ENCODE measurements around the gene GNPTG.

Gene GNPTG

GRCh38 chr16:1377406-1378010, 25.8 kb downstream of the GNPTG start:
- Histone ChIP-seq H3K9me3 (ENCODE audit: control insufficient read depth, low read length) (no peaks in the 10 kb centered on the region), H3K79me2 (peaks cover 10% of the 10 kb centered on the region), H3K4me3 (ENCODE audit: low read depth, low read length) (no peak overlapping the region), H3K27ac (no peak overlapping the region), H3K4me2 (ENCODE audit: low read length) (no peak overlapping the region), H3K4me1 (no peaks in the 10 kb centered on the region), H3K36me3 (ENCODE audit: control insufficient read depth, insufficient read depth, low read length) (no peaks in the 10 kb centered on the region), H3K27me3 (ENCODE audit: control insufficient read depth, insufficient read depth, low read length) (no peaks in the 10 kb centered on the region), H2AFZ (no peak overlapping the region), H3K9ac (no peak overlapping the region)
- TF ChIP-seq CTCF (IDR thresholded peaks at IDR 0.05): no peak

DNA sequence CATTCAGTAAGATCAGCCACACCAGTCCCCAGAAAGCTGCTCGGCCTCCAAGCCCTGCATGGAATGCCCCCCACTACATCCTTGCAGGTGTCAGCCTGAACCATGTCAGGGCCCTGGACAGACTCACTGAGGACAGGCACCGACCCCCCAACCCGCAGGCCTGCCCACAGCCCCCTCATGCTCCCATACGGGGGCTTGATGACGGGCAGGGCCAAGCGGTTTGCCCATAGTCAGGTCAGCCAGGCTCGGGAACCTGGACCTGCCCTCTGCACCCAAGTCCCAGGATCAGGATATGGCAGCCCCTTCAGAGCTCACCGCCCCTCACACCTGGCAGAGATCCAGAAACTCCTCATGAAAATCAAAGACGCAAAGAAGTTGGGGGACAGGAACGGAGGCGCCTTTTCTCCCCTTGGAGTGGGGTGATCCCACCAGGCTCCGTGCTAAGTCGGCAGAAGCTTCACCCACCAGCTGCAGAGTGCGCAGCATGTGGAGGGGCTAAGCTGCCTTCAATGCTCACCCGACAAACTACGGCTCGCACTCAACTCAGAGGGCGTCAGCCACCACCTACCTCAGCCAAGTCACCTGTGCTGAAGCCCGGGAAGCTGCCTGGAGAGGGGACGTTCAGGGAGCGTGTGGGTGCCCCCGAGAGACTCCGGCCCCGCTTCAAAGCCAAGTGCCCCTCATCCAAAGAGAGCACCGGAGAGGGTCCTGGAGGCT, 26.5 kb downstream of the GNPTG start:
- Histone ChIP-seq H3K4me3 (ENCODE audit: low read depth, low read length) (no peak overlapping the region), H3K9me3 (ENCODE audit: control insufficient read depth, low read length) (no peaks in the 10 kb centered on the region), H3K4me1 (no peaks in the 10 kb centered on the region), H2AFZ (no peak overlapping the region), H3K36me3 (ENCODE audit: control insufficient read depth, insufficient read depth, low read length) (no peaks in the 10 kb centered on the region), H3K9ac (no peak overlapping the region), H3K4me2 (ENCODE audit: low read length) (no peak overlapping the region), H3K27me3 (ENCODE audit: control insufficient read depth, insufficient read depth, low read length) (no peaks in the 10 kb centered on the region), H3K27ac (no peak overlapping the region), H3K79me2 (peaks cover 10% of the 10 kb centered on the region)
- no peak for TF ChIP-seq CTCF (IDR thresholded peaks at IDR 0.05)

DNA sequence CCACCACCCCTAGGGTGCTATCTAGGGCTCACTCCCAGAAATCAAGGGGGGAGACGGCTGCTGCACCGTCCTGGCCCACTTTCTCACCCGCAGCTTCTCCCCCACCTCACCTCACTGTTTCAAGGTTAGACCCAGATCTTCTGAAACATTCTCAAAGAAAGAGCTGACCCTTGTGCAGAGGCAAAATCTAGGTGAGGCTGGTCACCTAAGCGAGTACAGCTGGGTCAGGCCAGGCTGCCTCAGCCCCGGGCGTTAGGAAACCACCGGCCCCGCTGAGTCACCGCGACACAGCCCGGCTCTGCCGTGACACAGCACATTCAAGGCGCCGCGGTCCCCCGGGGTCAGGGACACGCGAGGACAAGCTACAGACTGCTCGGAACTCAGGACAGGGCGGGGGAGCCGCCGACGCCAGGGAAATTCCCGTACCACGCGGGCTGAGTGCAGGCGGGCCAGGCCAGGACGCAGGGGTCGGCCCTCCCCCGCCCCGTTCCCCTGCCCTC, 27.1 kb downstream of the GNPTG start:
- Histone ChIP-seq H3K9me3 (ENCODE audit: control insufficient read depth, low read length) (no peaks in the 10 kb centered on the region), H2AFZ (no peak overlapping the region), H3K4me2 (ENCODE audit: low read length) (peak overlapping the region; percentile 82), H3K27me3 (ENCODE audit: control insufficient read depth, insufficient read depth, low read length) (no peaks in the 10 kb centered on the region), H3K4me3 (ENCODE audit: low read depth, low read length) (no peak overlapping the region), H3K9ac (no peak overlapping the region), H3K79me2 (peaks cover 10% of the 10 kb centered on the region), H3K36me3 (ENCODE audit: control insufficient read depth, insufficient read depth, low read length) (no peaks in the 10 kb centered on the region), H3K27ac (no peak overlapping the region), H3K4me1 (no peaks in the 10 kb centered on the region)
- no peak for TF ChIP-seq CTCF (IDR thresholded peaks at IDR 0.05)

DNA sequence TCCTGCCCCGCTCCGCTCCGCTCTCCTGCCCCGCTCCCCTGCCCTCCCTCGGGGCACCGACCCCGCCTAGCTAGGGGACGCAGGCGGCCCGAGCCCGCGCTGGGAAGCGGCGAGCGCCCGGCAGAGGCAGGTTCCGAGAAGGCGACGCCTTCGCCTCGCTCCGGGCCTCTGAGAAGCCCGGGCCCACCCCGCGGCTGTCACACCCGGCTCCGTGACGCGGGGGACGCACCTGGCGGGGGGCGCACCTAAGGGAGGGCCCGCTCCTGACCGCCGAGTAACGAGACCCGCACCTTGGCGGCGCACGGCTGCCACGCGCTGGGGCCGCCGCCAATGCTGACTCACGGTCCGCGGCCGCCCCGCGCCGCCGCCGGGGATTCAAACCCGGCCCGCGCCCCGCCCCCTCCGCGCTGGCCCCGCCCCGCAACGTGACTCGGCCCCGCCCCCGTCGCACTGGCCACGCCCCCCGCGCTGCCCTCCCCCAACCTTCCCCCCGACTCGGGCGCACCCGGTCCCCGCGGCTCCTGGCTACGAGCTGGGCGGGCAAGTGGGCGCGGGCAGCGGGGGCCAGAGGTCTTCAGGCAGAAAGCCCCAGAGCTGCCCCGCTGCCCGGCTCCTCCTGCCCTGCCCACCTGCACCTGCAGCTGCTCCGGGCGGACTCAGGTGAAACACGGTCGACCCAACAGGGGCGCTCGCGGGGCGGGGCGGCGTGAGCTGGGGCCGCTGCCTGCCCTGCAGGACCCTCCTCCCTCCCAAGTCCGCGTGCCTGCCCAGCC, 27.8 kb downstream of the GNPTG start:
- TF ChIP-seq CTCF (IDR thresholded peaks at IDR 0.05): no peak
- no peaks in the 10 kb centered on the region for H3K27me3 ChIP-seq (ENCODE audit: control insufficient read depth, insufficient read depth, low read length)
- H3K4me1 ChIP-seq: no peaks in the 10 kb centered on the region
- no peak overlapping the region for H3K9ac ChIP-seq
- H3K9me3 ChIP-seq (ENCODE audit: control insufficient read depth, low read length): no peaks in the 10 kb centered on the region
- H2AFZ ChIP-seq: no peak overlapping the region
- H3K79me2 ChIP-seq: peaks cover 10% of the 10 kb centered on the region
- H3K4me2 ChIP-seq (ENCODE audit: low read length): peak overlapping the region; percentile 82
- H3K27ac ChIP-seq: no peak overlapping the region
- H3K4me3 ChIP-seq (ENCODE audit: low read depth, low read length): peak overlapping the region; percentile 49
- no peaks in the 10 kb centered on the region for H3K36me3 ChIP-seq (ENCODE audit: control insufficient read depth, insufficient read depth, low read length)

Data from parathyroid adenoma (tissue), 2 donors.